Measurements from ENCODE around the gene FGF5.

DNA sequence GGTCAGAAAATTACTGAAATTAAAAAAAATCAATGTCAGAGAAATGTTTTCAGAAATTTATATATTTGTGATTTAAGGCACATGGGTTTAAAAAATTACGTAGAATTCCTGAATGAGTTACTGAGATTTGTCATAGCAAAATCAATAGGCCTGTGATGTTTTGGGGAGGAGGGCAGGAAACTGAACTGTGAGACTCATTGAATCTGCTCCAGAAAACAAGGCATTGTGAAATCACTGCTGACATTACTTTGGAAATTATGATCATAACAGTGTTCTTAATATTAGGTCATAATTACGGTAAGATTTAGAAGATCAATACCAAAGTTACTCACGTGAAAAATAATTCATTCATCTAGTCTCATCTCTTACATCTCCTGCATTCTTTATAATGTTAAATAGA is 5.3 kb downstream of the FGF5 start:
- TF ChIP-seq POLR2AphosphoS5 (IDR thresholded peaks at IDR 0.05; ENCODE audit: insufficient read depth in 1 of 2, low read depth in 1 of 2) (no peak), CTCF (IDR thresholded peaks at IDR 0.05) (no peak), POLR2A (IDR thresholded peaks at IDR 0.05) (no peak)
